ENCODE data around the gene ALDH2. TPM values are rescaled to one million over a fixed set of nuclear protein-coding genes. Genes with fewer than 3 reads are reported as not detected.

Gene ALDH2
- total and polyA plus RNA-seq, 8 donors: 22.3 to 80.2 (median 40.6) TPM

GRCh38 chr12:111757361-111758119 is 9.2 kb upstream of the ALDH2 start:
- Histone ChIP-seq H3K27me3 (no peaks in the 10 kb centered on the region), H3K4me3 (no peak overlapping the region), H3K27ac (peak overlapping the region; percentile 6 to 89 (median 58)), H3K4me1 (peaks cover 13 to 29% (median 16%) of the 10 kb centered on the region in 3 donors), H3K9me3 (no peaks in the 10 kb centered on the region), H3K36me3 (no peaks in the 10 kb centered on the region)
- DNase-seq (peak; percentile 58 to 81 (median 78)), ATAC-seq (peak; percentile 62 to 80 (median 68)), FAIRE-seq (no peak)
- intact Hi-C loops (cut with DNase I): no loop called here
- TF ChIP-seq CTCF (IDR thresholded peaks at IDR 0.05): no peak
- WGBS, 2 donors: 39 to 40% methylated on average over 15 of the region's 15 CpGs

GRCh38 chr12:111758120-111758561 is 8.6 kb upstream of the ALDH2 start:
- peak overlapping the region; percentile 6 to 89 (median 58) for H3K27ac ChIP-seq
- no peaks in the 10 kb centered on the region for H3K36me3 ChIP-seq
- H3K9me3 ChIP-seq: no peaks in the 10 kb centered on the region
- ATAC-seq (peak; percentile 76 to 80 (median 80)), DNase-seq (peak; percentile 68 to 88 (median 77)), FAIRE-seq (no peak)
- H3K27me3 ChIP-seq: no peaks in the 10 kb centered on the region
- H3K4me1 ChIP-seq: peaks cover 13 to 29% (median 16%) of the 10 kb centered on the region in 3 donors
- WGBS, 2 donors: 22 to 27% methylated on average over 9 of the region's 9 CpGs
- TF ChIP-seq CTCF (IDR thresholded peaks at IDR 0.05): no peak
- no peak overlapping the region for H3K4me3 ChIP-seq
- intact Hi-C loops (cut with DNase I): no loop called here

- intact Hi-C loops (cut with DNase I): no loop called here
- Histone ChIP-seq H3K27me3 (no peaks in the 10 kb centered on the region), H3K4me3 (no peak overlapping the region), H3K4me1 (peaks cover 13 to 26% (median 16%) of the 10 kb centered on the region in 3 donors), H3K36me3 (no peaks in the 10 kb centered on the region), H3K9me3 (no peaks in the 10 kb centered on the region), H3K27ac (no peak overlapping the region)
- no peak for FAIRE-seq
- TF ChIP-seq CTCF (IDR thresholded peaks at IDR 0.05): no peak
- 90 to 93% methylated on average over 7 of the region's 7 CpGs for WGBS, 2 donors
- DNase-seq: no peak
- ATAC-seq: no peak
Observed at GRCh38 chr12:111759271-111759670, 7.5 kb upstream of the ALDH2 start.

- 89 to 93% methylated on average over 9 of the region's 9 CpGs for WGBS, 2 donors
- no peak for DNase-seq
- Histone ChIP-seq H3K4me3 (no peak overlapping the region), H3K4me1 (peaks cover 13 to 23% (median 16%) of the 10 kb centered on the region in 3 donors), H3K36me3 (no peaks in the 10 kb centered on the region), H3K9me3 (no peaks in the 10 kb centered on the region), H3K27me3 (no peaks in the 10 kb centered on the region), H3K27ac (no peak overlapping the region)
- intact Hi-C loops (cut with DNase I): loop anchor here in 1 of 3 donors (10.0 kb wide), 1 partner anchor 55 kb away; no protein-coding TSS in a partner anchor
- FAIRE-seq: no peak
- TF ChIP-seq CTCF (IDR thresholded peaks at IDR 0.05): no peak
- ATAC-seq: no peak
Observed at GRCh38 chr12:111759991-111760390, 6.7 kb upstream of the ALDH2 start.

- no peak for TF ChIP-seq CTCF (IDR thresholded peaks at IDR 0.05)
- intact Hi-C loops (cut with DNase I): loop anchor here in 1 of 3 donors (10.0 kb wide), 1 partner anchor 54 kb away; no protein-coding TSS in a partner anchor
- WGBS, 2 donors: 61 to 64% methylated on average over 5 of the region's 5 CpGs
- no peak for FAIRE-seq
- DNase-seq: no peak
- H3K4me3 ChIP-seq: no peak overlapping the region
- H3K27ac ChIP-seq: no peak overlapping the region
- H3K36me3 ChIP-seq: no peaks in the 10 kb centered on the region
- no peaks in the 10 kb centered on the region for H3K27me3 ChIP-seq
- peaks cover 13 to 23% (median 16%) of the 10 kb centered on the region in 3 donors for H3K4me1 ChIP-seq
- H3K9me3 ChIP-seq: no peaks in the 10 kb centered on the region
- no peak for ATAC-seq
Observed at GRCh38 chr12:111761099-111761498, 5.6 kb upstream of the ALDH2 start.

Measured in pancreas (tissue), 10 donors.